RCC 7860 (cell line): ENCODE data around the gene LAMA5.

ENCODE experiments used
- DNase-seq: peaks from one replicate; pipeline ENCODE4 v3.0.0-alpha.2; 2015; ENCODE audit warnings: low spot score
- FAIRE-seq: peaks from 2 replicates; lab custom pipeline; 2012; peaks lifted over from hg19 to GRCh38; lab: Jason Lieb, UNC

Gene LAMA5

GRCh38 chr20:62308102-62308822 is 58.9 kb downstream of the LAMA5 start:
- no peak for FAIRE-seq

DNA sequence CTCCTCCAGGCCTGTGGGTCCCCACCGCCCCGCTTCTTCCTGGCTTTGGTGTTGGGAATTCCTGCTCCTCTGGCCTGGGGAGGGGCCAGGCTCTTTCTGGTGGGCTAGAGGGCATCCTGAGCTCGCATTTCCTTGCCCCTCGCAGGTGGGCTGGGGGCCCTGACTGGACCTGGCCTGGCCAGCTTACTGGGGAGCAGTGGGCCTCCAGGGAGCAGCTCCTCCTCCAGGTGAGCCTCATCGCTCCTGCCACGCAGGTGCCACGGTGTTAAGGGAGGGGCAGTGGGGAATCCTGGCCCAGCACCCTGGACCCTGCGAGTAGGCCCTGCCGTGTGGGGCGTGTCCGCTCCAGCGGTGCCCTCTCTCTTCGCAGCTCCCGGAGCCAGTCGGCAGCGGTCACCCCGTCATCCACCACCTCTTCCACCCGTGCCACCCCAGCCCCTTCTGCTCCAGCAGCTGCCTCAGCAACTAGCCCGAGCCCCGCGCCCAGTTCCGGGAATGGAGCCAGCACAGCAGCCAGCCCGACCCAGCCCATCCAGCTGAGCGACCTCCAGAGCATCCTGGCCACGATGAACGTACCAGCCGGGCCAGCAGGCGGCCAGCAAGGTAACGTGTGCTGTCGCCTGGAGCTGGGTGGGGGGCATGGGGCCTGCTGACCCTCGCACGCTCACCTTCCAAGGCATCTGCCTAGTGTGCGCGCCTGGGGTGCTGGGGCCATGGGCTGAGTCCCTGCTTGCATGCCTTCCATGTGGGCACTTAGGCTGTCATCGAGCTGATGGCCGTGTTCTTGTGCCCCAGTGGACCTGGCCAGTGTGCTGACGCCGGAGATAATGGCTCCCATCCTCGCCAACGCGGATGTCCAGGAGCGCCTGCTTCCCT is 59.6 kb downstream of the LAMA5 start:
- no peak for DNase-seq
- FAIRE-seq = no peak

More at GRCh38 chr20:62308102-62308822, 58.9 kb downstream of the LAMA5 start:
- no peak for DNase-seq

DNA sequence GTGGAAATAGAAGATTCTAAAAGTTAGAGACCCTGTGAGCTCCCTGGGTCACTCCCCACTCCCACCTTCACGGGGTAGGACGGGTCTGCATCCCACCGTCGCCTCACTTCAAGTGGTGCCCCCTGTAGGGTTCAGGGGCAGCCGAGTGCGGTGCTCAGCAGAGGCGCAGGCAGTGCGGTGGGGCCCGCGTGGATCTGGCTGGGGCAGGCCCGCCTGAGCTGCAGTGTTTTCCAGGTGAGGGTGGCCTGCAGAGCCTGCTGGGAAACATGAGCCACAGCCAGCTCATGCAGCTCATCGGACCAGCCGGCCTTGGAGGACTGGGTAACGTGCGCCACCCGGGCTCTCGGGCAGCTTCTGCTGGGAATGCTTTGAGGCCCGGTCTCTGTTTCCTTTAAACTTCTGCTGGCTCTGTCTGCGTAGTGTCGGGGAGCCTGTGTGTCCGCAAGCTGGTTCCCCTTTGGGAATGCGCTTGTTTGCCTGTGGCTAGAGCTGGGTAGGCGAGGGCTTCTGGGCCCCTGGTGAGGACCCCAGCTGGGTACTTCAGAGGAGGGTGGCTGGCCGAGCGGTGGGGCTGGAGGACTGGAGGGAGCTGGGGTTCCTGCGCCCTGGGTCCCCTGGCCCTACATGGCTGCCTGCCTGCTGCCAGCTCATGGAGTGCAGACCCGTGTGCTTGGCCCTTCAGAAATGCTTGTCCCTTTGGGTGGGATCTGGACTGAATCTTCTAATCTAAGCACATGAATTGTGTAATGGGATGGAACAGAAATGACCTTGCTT is 60.5 kb downstream of the LAMA5 start:
- no peak for FAIRE-seq
- DNase-seq = no peak

DNA sequence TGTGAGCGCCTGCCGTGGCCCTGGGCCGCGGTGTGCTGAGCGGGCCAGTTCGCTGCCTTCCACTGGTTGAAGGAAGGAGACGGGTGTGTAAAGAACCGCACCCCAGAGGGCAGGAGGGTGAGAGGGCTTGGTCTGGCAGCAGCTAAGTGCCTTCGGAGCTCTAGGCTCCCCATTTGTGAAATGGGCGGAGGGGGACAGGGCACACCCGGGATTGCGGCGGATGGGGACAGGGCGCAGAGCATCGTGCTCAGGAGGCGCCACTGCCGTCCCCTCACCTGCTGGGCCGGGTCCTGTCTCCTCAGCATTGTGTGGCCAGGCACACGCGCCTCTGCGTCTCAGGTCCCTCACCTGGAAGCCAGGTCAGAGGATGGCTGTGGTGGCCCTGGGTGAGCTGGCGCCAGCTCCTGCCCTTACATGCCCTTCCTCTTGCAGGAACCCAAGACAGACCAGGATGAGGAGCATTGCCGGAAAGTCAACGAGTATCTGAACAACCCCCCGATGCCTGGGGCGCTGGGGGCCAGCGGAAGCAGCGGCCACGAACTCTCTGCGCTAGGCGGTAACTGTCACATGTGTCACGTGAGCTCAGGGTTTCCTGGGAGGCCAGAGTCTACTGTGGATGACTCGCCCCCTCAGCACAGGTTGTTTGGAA is 61.2 kb downstream of the LAMA5 start:
- no peak for FAIRE-seq

GRCh38 chr20:62305149-62305764 is 61.9 kb downstream of the LAMA5 start:
- FAIRE-seq (no peak), DNase-seq (no peak)

More for the DNA sequence above, 61.2 kb downstream of the LAMA5 start:
- no peak for DNase-seq

DNA sequence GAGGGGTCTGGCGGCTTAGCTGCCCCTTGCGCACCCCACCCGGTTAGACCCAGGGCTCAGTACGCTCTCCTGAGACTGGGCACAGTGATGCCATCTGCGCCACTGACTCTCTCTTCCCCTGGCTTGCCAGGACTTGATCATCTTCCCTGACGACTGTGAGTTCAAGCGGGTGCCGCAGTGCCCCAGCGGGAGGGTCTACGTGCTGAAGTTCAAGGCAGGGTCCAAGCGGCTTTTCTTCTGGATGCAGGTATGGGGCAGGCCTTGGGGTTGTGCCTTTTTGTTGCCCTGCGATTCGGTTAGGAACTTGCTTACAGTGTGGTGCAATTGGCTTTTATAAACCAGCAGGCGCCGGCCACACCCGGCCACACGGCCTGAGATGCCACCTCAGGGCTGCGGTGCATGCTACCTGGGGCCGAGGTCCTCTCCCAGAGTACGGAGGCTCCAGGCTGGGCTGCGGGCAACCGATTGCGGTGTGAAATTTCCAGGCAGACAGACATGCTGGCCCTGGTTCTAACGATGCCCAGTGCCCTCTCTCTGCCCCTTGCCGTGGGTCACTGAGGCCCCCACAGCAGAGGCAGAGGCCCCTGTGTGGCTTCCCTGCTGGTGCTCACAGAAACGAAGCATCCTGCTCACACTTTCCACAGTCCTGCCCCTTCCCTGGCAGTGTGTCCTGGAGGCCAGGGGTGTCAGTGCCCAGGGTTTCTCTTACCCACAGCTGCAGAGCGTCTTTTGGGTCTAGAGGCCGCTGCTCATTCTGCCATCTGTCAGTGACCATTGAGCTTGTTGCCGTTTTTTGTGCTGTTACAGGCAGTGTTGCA is 62.6 kb downstream of the LAMA5 start:
- no peak for FAIRE-seq
- DNase-seq = no peak

GRCh38 chr20:62303340-62304226 is 63.5 kb downstream of the LAMA5 start:
- FAIRE-seq = no peak
- peak; percentile 14 for DNase-seq

- DNase-seq = no peak
- no peak for FAIRE-seq
Measured at GRCh38 chr20:62303062-62303339, 64.1 kb downstream of the LAMA5 start.

DNA sequence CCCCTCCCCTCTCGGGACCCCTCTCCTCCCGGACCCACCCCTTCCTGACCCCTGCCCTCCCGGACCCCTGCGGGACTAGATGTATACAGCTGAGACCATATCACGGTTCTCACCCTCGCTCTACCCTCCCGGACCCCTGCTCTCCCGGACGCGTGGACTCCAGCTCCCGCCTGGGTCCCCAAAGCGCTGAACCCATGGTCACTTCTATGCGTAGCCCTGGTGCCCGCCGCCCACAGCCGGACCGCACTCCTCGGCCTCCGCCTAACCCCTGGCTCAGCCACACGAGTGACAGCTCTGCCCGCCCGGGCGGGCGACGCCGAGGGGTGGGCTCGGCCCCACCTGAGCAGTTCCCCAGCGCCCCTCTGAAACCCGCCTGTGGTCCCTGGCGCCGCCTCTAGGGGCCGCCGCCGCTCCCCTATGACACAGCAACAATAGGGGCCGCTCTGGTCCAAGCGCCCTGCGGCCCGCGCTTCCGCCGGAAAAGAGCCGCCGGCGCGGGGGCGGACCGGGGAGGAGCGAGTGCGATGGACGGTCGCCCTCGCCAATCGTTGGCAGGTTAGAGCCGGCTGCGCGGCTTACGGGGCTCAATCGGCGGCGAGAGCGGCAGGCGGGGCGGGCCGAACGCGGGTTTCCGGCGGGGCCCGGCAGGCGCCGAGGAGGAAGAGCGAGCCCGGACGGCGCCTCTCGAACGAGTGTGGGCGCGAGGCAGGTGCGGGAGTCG is 64.6 kb downstream of the LAMA5 start, which contains the start of gene ADRM1:
Gene ADRM1, plus strand, starts transcription at position 657 of the 721 bp plus-strand sequence. CDS start 572 bp downstream, outside the sequence.
- peak; percentile 94 for DNase-seq
- no peak for FAIRE-seq

- FAIRE-seq = peak; percentile 70
Measured at GRCh38 chr20:62301773-62302340, 65.3 kb downstream of the LAMA5 start.

DNA sequence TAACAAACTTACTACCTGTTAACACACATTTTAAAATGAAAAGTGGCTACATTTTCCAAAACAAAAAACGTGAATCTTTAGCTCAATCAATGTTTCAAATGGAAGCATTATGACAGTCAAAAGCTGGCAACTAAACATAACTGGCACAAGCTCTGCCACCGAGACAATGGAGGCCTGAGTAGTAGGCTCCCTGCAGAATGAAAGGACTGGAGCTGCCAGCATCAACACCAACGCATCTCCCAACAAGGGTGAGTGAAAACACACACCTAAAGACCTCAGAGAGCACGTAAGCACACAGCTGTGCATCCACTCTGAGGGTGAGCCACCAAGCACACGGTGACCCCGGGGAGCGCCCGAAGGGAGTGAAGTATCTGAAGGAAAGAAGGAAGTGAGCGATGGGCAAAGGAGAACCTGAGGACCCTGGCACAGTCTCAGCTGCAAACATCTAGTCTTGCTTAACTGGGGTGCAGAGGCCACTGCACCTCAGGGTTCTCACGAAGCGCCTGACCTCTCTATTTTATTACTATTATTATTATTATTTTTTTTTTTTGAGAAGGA is 65.9 kb downstream of the LAMA5 start:
- FAIRE-seq = no peak
- no peak for DNase-seq

More at GRCh38 chr20:62301773-62302340, 65.3 kb downstream of the LAMA5 start:
- DNase-seq = peak; percentile 94

DNA sequence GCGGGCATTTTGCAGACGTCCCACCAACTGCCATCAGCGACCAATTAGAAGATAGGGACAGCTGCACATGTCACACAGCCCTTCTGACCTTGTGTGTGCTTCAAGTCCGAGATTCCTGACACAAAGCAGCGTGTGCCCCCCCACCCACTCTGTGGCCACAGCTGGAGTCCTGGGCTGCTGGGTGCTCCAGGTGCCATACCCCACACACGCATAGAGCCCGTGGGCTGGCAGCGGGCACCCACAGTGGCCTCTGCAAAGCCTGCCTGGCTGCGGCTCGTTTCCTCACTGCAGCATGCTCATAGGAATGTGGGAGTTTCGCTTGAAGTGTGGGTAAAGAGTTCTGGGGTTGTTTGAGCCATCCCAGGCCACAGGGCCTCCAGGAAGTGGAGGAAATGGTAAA is 66.8 kb downstream of the LAMA5 start:
- DNase-seq (no peak), FAIRE-seq (no peak)

- DNase-seq (no peak), FAIRE-seq (no peak)
Measured at GRCh38 chr20:62299666-62300236, 67.4 kb downstream of the LAMA5 start.

DNA sequence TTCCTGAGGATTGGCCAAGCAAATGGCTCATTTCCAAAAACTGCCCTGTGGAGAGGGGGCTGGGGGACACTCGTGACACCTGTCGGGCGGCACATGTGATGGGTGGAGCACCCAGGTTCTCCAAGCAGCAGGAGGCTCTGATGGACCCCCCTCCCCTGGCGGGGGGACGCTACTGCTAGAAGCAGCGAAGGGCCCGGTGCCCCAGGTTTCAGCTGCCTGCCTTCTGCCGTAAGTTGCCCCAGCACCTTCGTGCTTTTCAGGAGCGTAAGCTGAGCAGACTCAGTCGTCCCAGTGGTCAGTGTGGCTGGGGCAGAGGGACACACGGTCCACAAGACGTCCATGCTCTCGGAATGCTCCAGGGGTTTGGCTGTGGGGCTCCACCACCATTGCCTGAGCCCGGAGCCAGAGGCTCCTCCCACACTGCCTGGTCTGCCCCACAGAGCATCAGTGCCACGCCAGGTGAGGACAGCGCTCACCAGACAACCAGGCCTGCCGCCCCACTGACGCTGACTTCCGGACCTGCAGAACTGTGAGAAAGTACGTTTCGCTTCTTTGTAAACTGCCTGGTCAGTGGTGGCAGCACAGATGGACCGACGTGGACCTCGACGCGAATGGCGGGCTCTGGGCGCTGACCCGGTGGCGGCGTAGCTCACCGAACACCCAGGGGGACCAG is 68.4 kb downstream of the LAMA5 start:
- FAIRE-seq = no peak

DNA sequence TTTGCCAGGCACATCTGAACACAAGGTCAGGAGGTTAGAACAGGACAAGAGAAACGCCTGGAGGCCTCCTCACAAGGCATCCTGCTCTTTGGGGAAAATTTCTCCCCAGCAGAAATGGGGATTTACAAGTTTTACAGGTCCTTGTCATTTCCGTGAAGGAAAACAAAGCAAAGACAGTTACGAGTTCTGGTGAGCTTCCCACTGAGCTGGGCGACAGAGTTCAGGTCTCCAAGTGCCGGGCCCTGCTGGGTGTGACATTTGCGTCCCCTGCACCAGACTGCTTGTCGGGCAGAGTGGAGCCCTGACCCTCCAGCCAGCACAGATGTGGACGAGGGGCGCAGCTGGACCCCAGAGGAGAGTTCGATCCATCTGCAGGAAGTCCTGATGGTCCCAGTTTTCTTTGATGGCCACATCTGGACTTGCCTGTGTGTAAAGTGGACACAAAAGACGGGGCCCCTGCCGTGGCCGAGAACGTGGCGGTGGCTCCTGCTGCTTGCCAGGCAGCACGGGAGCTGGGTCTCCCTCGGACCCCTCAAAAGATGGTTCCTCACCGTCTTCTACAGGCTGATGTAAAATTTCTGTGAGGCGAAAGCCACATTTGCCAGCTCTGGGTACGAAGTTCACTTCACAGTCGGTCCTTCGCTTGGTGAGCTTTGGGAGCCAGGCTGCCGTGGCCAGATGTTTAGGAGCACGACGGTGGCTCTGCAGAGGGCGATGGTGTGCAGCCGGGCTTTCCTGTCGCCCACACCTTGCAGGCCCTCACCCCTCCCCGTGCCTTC is 69.5 kb downstream of the LAMA5 start:
- FAIRE-seq (no peak), DNase-seq (no peak)

More for the DNA sequence above, 68.4 kb downstream of the LAMA5 start:
- DNase-seq = no peak
